HL-60 (cell line): ENCODE results near the gene CERS6.

Source experiments
- CTCF ChIP-seq: IDR thresholded peaks from one replicate; pipeline ENCODE4 v1.5.1; 2011; ENCODE audit warnings: low read length, control low read depth, inconsistent platforms; ENCODE audit not compliant: insufficient read depth
- POLR2AphosphoS5 ChIP-seq: IDR thresholded peaks from 2 replicates; pipeline ENCODE4 v1.6.1; 2012; ENCODE audit warnings: low read depth
- REST ChIP-seq: IDR thresholded peaks from 2 replicates; pipeline ENCODE4 v1.6.1; 2012; ENCODE audit warnings: low read depth; ENCODE audit not compliant: insufficient replicate concordance

GRCh38 chr2:168589236-168590211, 133.5 kb downstream of the CERS6 start:
- no peak for TF ChIP-seq CTCF
- no peak for TF ChIP-seq POLR2AphosphoS5
- TF ChIP-seq REST = no peak
